GM13977 (cell line): Measurements from ENCODE around the gene PRR5.

Source experiments
- DNase-seq: peaks from one replicate; pipeline ENCODE4 v3.0.0; 2012; ENCODE audit warnings: low spot score
- in situ Hi-C: fragments of 300-500 bp; cut with MboI; formaldehyde crosslinking; loops from one replicate; pipeline ENCODE4 v1.12.0; 2022; ENCODE audit warnings: low sequenced_read_pairs, low pct_unique_long_range_greater_than_20kb, mixed read lengths, inconsistent platforms; ENCODE audit not compliant: unreplicated experiment
- TF ChIP-seq, protein P1 (sequence below): IDR thresholded peaks from 2 replicates; pipeline ENCODE4 v1.5.1; 2012; ENCODE audit warnings: mild to moderate bottlenecking, control low read depth; ENCODE audit not compliant: insufficient read depth; ENCODE audit errors: extremely low read depth, missing control alignments

PRR5 gene

DNA sequence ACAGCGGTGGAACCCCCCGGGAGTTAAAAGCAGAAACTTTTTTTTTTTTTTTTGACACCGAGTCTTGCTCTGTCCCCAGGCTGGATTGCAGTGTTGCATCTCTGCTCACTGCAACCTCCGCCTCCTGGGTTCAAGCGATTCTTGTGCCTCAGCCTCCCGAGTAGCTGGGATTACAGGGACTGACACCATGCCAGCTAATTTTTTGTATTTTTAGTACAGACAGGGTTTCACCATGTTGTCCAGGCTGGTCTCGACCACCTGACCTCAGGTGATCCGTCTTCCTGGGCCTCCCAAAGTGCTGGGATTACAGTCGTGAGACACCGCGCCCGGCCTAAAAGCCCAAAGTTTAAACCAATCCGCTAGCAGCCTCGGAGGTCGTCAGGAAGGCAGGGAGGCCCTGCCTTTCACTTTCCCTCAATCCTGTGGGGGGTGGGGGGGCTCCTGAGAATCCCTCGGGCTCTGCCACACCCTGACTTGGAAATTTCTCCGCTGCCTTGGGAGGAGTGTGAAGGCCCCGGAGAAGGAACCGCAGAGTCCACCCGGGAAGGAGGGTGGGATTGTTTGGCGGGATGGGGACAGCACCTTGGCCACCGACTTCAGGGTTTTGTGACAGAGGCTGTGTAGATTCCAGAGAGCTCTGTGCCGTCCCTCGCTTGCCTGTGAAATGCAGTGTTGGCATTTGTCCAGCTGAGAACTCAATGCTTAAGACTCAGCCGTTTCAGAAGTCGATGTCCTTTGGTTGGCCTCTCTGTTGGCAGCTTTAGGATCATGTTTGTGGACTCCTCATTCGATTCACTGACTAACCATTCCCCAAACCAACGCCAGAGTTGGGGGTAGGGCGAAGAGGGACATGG is 51.4 kb downstream of the PRR5 start:
- TF ChIP-seq, protein P1, sequence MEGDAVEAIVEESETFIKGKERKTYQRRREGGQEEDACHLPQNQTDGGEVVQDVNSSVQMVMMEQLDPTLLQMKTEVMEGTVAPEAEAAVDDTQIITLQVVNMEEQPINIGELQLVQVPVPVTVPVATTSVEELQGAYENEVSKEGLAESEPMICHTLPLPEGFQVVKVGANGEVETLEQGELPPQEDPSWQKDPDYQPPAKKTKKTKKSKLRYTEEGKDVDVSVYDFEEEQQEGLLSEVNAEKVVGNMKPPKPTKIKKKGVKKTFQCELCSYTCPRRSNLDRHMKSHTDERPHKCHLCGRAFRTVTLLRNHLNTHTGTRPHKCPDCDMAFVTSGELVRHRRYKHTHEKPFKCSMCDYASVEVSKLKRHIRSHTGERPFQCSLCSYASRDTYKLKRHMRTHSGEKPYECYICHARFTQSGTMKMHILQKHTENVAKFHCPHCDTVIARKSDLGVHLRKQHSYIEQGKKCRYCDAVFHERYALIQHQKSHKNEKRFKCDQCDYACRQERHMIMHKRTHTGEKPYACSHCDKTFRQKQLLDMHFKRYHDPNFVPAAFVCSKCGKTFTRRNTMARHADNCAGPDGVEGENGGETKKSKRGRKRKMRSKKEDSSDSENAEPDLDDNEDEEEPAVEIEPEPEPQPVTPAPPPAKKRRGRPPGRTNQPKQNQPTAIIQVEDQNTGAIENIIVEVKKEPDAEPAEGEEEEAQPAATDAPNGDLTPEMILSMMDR, result no peak
- in situ Hi-C loops, result no loop called here

DNA sequence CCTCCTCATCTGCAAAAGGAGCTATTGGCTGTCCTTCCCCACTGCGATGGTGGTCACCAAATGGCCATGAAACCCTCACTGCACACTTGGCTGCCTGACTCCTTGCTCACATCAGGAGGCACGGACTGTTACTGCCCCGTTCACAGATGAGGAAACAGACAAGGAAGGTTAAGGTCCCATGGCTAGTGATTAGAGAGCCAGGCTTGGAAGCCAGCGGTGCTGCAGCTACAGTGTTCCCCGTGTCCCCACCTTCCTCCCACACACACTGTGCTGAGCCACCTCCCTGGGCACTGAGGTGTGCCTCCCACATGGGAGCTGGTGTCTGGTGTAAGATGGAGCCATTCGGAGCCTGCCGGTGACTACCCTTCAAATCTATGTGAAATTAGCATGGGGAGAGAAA is 53.0 kb downstream of the PRR5 start:
- in situ Hi-C loops, result no loop called here
- TF ChIP-seq, protein P1, result no peak
- DNase-seq, result no peak

More for the DNA sequence above, 51.4 kb downstream of the PRR5 start:
- no peak for DNase-seq

DNA sequence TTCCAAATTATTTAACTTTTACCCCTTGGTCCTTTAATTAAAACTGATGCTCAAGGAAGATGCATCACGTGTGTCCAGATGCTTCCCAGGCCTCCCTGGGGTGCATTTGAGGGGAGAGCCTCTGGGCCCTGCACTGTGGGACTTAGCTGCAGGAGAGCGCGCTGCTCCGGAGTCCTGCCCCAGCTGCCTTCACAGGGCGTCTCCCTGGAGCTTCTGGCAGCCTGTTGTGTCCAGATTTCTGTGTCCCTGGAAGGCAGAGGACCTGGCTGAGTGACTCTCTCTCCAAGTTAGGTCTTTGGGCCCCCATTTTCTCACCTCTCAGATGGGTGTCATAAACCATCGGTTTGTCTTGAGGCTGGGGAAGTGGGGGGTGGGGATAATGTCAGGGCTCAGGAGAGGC is 53.4 kb downstream of the PRR5 start:
- in situ Hi-C loops, result no loop called here
- TF ChIP-seq, protein P1, result no peak
- no peak for DNase-seq

DNA sequence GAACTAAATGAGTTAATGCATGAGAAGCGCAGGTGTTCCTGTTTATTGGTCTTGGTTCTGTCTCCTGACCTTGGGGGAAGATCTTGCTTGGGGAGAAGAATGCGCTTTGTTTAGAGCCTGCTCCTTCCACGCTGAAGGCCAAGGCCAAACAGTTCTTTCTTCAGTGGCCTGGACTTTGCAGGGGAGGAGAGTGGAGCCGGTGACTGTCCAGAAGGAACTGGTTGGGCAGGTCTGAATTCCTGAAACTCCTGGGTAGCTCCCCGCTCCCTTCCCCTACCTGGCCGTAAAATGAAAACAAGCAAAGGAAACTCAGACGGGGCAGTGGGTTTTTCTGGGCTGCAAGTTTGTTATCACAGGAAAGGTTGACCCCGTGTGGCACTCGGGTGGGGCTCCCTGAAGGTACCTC is 54.0 kb downstream of the PRR5 start:
- in situ Hi-C loops, result no loop called here
- TF ChIP-seq, protein P1, result no peak
- DNase-seq, result no peak

DNA sequence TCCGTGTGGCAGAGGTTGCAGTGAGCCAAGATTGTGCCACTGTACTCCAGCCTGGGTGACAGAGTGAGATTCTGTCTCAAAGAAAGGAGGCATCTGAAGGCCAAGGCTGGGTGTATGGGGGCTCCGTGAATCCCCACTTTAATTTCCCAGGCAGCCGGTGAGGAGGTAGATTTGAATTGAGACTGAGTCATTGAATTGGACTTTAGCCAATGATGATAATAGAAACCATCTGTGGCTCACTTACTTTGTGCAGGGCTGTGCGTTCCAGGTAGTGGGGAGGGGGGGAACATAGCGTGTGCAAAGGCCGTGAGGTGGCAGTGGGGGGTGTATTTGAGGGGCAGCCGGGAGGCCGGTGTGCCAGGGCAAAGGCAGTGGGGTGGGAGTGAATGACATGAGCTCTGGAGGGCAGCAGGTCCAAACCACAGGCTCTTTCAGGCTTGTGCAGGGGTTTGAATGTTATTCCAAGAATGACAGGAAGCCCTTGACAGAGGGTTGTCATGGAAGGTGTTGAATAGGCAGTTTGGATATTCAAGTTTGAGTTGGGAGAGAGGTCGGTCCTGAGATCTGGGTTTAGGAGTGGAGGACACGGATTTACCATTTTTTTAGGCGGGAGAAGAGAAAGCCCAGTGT is 56.5 kb downstream of the PRR5 start:
- TF ChIP-seq, protein P1, result no peak
- no peak for DNase-seq
- in situ Hi-C loops, result no loop called here

DNA sequence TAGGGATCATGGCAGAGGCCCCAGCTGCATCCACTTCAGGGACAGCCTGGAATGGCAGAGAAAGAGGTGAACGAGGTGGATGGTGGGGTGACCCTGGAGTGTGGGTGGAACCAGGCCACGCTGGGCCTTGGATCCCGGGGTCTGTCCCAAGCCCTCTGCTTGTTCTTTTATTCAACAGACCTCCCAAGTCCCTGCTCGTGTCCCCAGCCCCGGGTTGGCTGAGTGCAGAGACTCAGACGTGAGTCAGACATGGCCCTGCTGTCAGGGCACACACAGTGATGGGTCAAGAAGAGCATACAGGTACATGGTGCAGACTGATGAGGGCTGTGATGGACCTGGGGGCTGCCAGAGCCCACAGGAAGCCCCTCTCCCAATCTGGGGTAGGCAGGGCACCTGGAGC is 57.0 kb downstream of the PRR5 start:
- TF ChIP-seq, protein P1, result no peak
- in situ Hi-C loops, result no loop called here
- DNase-seq, result no peak
